Measurements from ENCODE around the gene TUBGCP6. TPM values are rescaled to one million over a fixed set of nuclear protein-coding genes. Genes with fewer than 3 reads are reported as not detected.

TUBGCP6 gene
- total and polyA plus RNA-seq, 2 experiments from 2014 or later, result 32.6 to 46.1 TPM

DNA sequence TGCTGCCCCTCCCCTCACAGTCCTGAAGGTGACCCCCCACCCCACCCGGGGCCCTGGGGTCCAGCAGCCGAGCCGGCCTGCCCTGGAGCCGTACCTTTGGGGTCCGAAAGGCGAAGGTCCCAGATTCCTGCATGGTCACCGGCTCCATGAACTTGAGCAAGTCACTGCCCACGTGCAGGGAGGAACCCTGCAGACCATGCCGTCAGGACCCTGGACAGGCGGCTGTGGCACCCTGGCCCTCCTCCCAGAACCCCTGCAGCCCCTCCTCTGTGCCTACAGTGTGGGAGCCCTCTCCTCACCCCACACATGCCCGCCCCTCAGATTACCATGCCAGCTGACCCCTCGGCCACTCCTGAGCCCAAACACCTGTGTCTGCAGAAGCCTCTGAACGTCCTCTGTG lies 39.7 kb upstream of the TUBGCP6 start:
- H3K36me3 ChIP-seq, result peaks cover 60% of the 10 kb centered on the region

GRCh38 chr22:50283821-50284220 lies 39.0 kb upstream of the TUBGCP6 start:
- H3K9me3 ChIP-seq (ENCODE audit: low read depth), result no peaks in the 10 kb centered on the region
- TF ChIP-seq, protein P1, sequence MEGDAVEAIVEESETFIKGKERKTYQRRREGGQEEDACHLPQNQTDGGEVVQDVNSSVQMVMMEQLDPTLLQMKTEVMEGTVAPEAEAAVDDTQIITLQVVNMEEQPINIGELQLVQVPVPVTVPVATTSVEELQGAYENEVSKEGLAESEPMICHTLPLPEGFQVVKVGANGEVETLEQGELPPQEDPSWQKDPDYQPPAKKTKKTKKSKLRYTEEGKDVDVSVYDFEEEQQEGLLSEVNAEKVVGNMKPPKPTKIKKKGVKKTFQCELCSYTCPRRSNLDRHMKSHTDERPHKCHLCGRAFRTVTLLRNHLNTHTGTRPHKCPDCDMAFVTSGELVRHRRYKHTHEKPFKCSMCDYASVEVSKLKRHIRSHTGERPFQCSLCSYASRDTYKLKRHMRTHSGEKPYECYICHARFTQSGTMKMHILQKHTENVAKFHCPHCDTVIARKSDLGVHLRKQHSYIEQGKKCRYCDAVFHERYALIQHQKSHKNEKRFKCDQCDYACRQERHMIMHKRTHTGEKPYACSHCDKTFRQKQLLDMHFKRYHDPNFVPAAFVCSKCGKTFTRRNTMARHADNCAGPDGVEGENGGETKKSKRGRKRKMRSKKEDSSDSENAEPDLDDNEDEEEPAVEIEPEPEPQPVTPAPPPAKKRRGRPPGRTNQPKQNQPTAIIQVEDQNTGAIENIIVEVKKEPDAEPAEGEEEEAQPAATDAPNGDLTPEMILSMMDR (IDR thresholded peaks at IDR 0.05; ENCODE audit: low read depth, low read length), result no peak
- H3K27me3 ChIP-seq, result no peaks in the 10 kb centered on the region
- H3K4me3 ChIP-seq, result no peak overlapping the region
- peaks cover 57% of the 10 kb centered on the region for H3K36me3 ChIP-seq
- no peaks in the 10 kb centered on the region for H3K4me1 ChIP-seq (ENCODE audit: low read depth)
- H3K27ac ChIP-seq, result no peak overlapping the region
- DNase-seq (ENCODE audit: low read depth in 1 of 2, low spot score in 1 of 2), result no peak

More for the DNA sequence above, 39.7 kb upstream of the TUBGCP6 start:
- Histone ChIP-seq H3K27ac (no peak overlapping the region), H3K9me3 (ENCODE audit: low read depth) (no peaks in the 10 kb centered on the region), H3K4me3 (no peak overlapping the region), H3K4me1 (ENCODE audit: low read depth) (no peaks in the 10 kb centered on the region), H3K27me3 (no peaks in the 10 kb centered on the region)
- TF ChIP-seq, protein P1 (IDR thresholded peaks at IDR 0.05; ENCODE audit: low read depth, low read length), result no peak
- DNase-seq (ENCODE audit: low read depth in 1 of 2, low spot score in 1 of 2), result no peak

DNA sequence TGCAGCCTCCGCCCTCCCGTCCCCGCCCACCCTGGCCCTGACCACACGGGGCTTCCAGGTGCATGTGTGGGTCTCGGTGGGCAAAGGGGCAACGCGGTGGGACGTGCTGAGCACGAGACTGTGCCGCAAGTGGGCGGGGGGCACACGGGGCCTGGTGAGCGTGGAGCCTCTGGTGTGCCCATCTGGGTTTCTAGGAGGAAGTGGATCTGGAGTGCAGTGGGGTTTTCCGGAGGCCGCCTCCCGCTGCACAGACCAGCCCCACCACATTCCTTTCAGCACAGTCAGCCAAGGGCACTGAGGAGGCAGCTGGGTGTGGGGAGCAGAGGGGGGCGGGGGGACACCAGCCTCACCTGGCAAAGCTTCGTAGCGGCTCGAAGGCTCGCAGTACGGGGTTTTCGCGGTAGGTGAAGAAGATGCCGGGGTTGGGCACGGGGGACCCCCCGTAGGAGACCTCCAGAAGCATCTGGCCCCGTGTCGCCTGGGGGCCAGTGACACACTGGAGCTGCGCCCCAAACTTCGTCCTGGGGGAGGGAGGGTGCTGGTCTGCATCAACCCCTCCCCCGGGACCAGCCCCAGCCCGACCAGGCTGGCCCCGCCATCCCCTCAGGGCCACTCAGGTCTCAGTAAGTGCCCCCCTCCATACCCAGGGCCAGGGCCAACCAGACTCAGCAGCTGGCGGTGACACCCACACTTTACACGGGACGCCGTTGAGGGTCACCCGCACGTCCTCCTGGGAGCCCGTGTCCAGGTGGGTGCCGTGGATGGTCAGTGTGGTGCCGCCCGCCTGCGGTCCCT lies 37.7 kb upstream of the TUBGCP6 start:
- H3K4me1 ChIP-seq (ENCODE audit: low read depth), result no peaks in the 10 kb centered on the region
- TF ChIP-seq, protein P1 (IDR thresholded peaks at IDR 0.05; ENCODE audit: low read depth, low read length), result no peak
- H3K27ac ChIP-seq, result no peak overlapping the region
- H3K9me3 ChIP-seq (ENCODE audit: low read depth), result no peaks in the 10 kb centered on the region
- DNase-seq (ENCODE audit: low read depth in 1 of 2, low spot score in 1 of 2), result peak in 1 of 2 donors; percentile 58
- peaks cover 59% of the 10 kb centered on the region for H3K36me3 ChIP-seq
- H3K27me3 ChIP-seq, result no peaks in the 10 kb centered on the region
- no peak overlapping the region for H3K4me3 ChIP-seq

GRCh38 chr22:50281957-50282356 lies 37.1 kb upstream of the TUBGCP6 start:
- Histone ChIP-seq H3K36me3 (peaks cover 63% of the 10 kb centered on the region), H3K4me1 (ENCODE audit: low read depth) (no peaks in the 10 kb centered on the region), H3K9me3 (ENCODE audit: low read depth) (no peaks in the 10 kb centered on the region), H3K27me3 (no peaks in the 10 kb centered on the region), H3K4me3 (no peak overlapping the region), H3K27ac (no peak overlapping the region)
- TF ChIP-seq, protein P1 (IDR thresholded peaks at IDR 0.05; ENCODE audit: low read depth, low read length), result no peak
- no peak for DNase-seq (ENCODE audit: low read depth in 1 of 2, low spot score in 1 of 2)

DNA sequence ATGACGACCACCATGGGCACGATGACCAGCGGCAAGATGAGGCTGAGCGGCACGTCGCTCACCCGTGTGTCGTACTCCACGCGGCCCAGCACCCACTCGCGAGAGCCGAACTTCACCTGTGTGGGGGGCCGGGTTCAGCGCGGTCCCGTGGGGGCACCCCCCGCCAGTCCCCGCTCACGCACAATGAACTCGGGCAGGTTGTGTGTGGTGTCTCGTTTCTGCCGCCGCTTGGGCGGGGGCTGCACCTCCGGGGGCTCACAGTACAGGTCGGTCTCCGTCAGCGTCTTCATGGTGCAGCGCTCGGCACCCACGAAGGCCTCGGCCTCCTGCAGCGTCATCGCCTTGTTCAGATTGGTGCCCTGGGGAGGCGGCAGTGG lies 36.5 kb upstream of the TUBGCP6 start:
- H3K36me3 ChIP-seq, result peaks cover 58% of the 10 kb centered on the region

More for the DNA sequence above, 36.5 kb upstream of the TUBGCP6 start:
- no peak for DNase-seq (ENCODE audit: low read depth in 1 of 2, low spot score in 1 of 2)
- Histone ChIP-seq H3K27ac (no peak overlapping the region), H3K9me3 (ENCODE audit: low read depth) (no peaks in the 10 kb centered on the region), H3K4me3 (no peak overlapping the region), H3K27me3 (no peaks in the 10 kb centered on the region), H3K4me1 (ENCODE audit: low read depth) (no peaks in the 10 kb centered on the region)
- TF ChIP-seq, protein P1 (IDR thresholded peaks at IDR 0.05; ENCODE audit: low read depth, low read length), result no peak

Data from cardiac muscle cell (in vitro differentiated cells and primary cell).